ENCODE results near the gene RPS27L.

The RPS27L gene

GRCh38 chr15:63157118-63157843 lies at the start of gene RPS27L:
Gene RPS27L (minus strand): TSS chr15:63157477. CDS start chr15:63157405, 72 bp downstream.
- peak within 1 kb of the TSS; percentile 91 for H3K4me3 ChIP-seq (ENCODE audit: low read length)
- peak within 1 kb of the TSS; percentile 99 for H3K9ac ChIP-seq (ENCODE audit: low read length)
- no peaks in the 10 kb centered on the region for H3K27me3 ChIP-seq (ENCODE audit: control insufficient read depth, insufficient read depth, low read length)
- no peaks in the 10 kb centered on the region for H3K9me3 ChIP-seq (ENCODE audit: control insufficient read depth, low read length)
- H3K36me3 ChIP-seq (ENCODE audit: control insufficient read depth, insufficient read depth, low read length): no peaks in the 10 kb centered on the region
- H3K4me1 ChIP-seq (ENCODE audit: control insufficient read depth, insufficient read depth, low read length): peaks cover 3% of the 10 kb centered on the region

- Histone ChIP-seq H3K36me3 (ENCODE audit: control insufficient read depth, insufficient read depth, low read length) (no peaks in the 10 kb centered on the region), H3K4me3 (ENCODE audit: low read length) (no peak overlapping the region), H3K27me3 (ENCODE audit: control insufficient read depth, insufficient read depth, low read length) (no peaks in the 10 kb centered on the region), H3K4me1 (ENCODE audit: control insufficient read depth, insufficient read depth, low read length) (peaks cover 33% of the 10 kb centered on the region), H3K9me3 (ENCODE audit: control insufficient read depth, low read length) (no peaks in the 10 kb centered on the region), H3K9ac (ENCODE audit: low read length) (no peak overlapping the region)
These were observed 48.8 kb upstream of the RPS27L start for GRCh38 chr15:63206079-63206478.

- Histone ChIP-seq H3K4me3 (ENCODE audit: low read length) (no peak overlapping the region), H3K9me3 (ENCODE audit: control insufficient read depth, low read length) (no peaks in the 10 kb centered on the region), H3K4me1 (ENCODE audit: control insufficient read depth, insufficient read depth, low read length) (peaks cover 28% of the 10 kb centered on the region), H3K36me3 (ENCODE audit: control insufficient read depth, insufficient read depth, low read length) (no peaks in the 10 kb centered on the region), H3K27me3 (ENCODE audit: control insufficient read depth, insufficient read depth, low read length) (no peaks in the 10 kb centered on the region), H3K9ac (ENCODE audit: low read length) (no peak overlapping the region)
These were observed 46.3 kb upstream of the RPS27L start for GRCh38 chr15:63203451-63204090.

GRCh38 chr15:63202861-63203260 lies 45.6 kb upstream of the RPS27L start:
- no peak overlapping the region for H3K9ac ChIP-seq (ENCODE audit: low read length)
- no peaks in the 10 kb centered on the region for H3K9me3 ChIP-seq (ENCODE audit: control insufficient read depth, low read length)
- H3K4me1 ChIP-seq (ENCODE audit: control insufficient read depth, insufficient read depth, low read length): peaks cover 32% of the 10 kb centered on the region
- no peaks in the 10 kb centered on the region for H3K27me3 ChIP-seq (ENCODE audit: control insufficient read depth, insufficient read depth, low read length)
- H3K4me3 ChIP-seq (ENCODE audit: low read length): no peak overlapping the region
- H3K36me3 ChIP-seq (ENCODE audit: control insufficient read depth, insufficient read depth, low read length): no peaks in the 10 kb centered on the region

- Histone ChIP-seq H3K9ac (ENCODE audit: low read length) (no peak overlapping the region), H3K36me3 (ENCODE audit: control insufficient read depth, insufficient read depth, low read length) (no peaks in the 10 kb centered on the region), H3K4me1 (ENCODE audit: control insufficient read depth, insufficient read depth, low read length) (peaks cover 32% of the 10 kb centered on the region), H3K27me3 (ENCODE audit: control insufficient read depth, insufficient read depth, low read length) (no peaks in the 10 kb centered on the region), H3K4me3 (ENCODE audit: low read length) (no peak overlapping the region), H3K9me3 (ENCODE audit: control insufficient read depth, low read length) (no peaks in the 10 kb centered on the region)
These were observed 43.4 kb upstream of the RPS27L start for GRCh38 chr15:63200464-63201249.

- peaks cover 32% of the 10 kb centered on the region for H3K4me1 ChIP-seq (ENCODE audit: control insufficient read depth, insufficient read depth, low read length)
- no peak overlapping the region for H3K9ac ChIP-seq (ENCODE audit: low read length)
- no peaks in the 10 kb centered on the region for H3K9me3 ChIP-seq (ENCODE audit: control insufficient read depth, low read length)
- no peak overlapping the region for H3K4me3 ChIP-seq (ENCODE audit: low read length)
- H3K27me3 ChIP-seq (ENCODE audit: control insufficient read depth, insufficient read depth, low read length): no peaks in the 10 kb centered on the region
- H3K36me3 ChIP-seq (ENCODE audit: control insufficient read depth, insufficient read depth, low read length): no peaks in the 10 kb centered on the region
These were observed 41.3 kb upstream of the RPS27L start for GRCh38 chr15:63198371-63199250.

- Histone ChIP-seq H3K4me1 (ENCODE audit: control insufficient read depth, insufficient read depth, low read length) (peaks cover 23% of the 10 kb centered on the region), H3K36me3 (ENCODE audit: control insufficient read depth, insufficient read depth, low read length) (no peaks in the 10 kb centered on the region), H3K9ac (ENCODE audit: low read length) (no peak overlapping the region), H3K27me3 (ENCODE audit: control insufficient read depth, insufficient read depth, low read length) (no peaks in the 10 kb centered on the region), H3K4me3 (ENCODE audit: low read length) (no peak overlapping the region), H3K9me3 (ENCODE audit: control insufficient read depth, low read length) (no peaks in the 10 kb centered on the region)
These were observed 40.3 kb upstream of the RPS27L start for GRCh38 chr15:63197626-63198025.

- H3K36me3 ChIP-seq (ENCODE audit: control insufficient read depth, insufficient read depth, low read length): no peaks in the 10 kb centered on the region
- H3K4me3 ChIP-seq (ENCODE audit: low read length): no peak overlapping the region
- H3K4me1 ChIP-seq (ENCODE audit: control insufficient read depth, insufficient read depth, low read length): peaks cover 17% of the 10 kb centered on the region
- H3K27me3 ChIP-seq (ENCODE audit: control insufficient read depth, insufficient read depth, low read length): no peaks in the 10 kb centered on the region
- H3K9ac ChIP-seq (ENCODE audit: low read length): no peak overlapping the region
- no peaks in the 10 kb centered on the region for H3K9me3 ChIP-seq (ENCODE audit: control insufficient read depth, low read length)
These were observed 39.6 kb upstream of the RPS27L start for GRCh38 chr15:63196842-63197241.

GRCh38 chr15:63195569-63196015 lies 38.3 kb upstream of the RPS27L start:
- no peaks in the 10 kb centered on the region for H3K27me3 ChIP-seq (ENCODE audit: control insufficient read depth, insufficient read depth, low read length)
- H3K9me3 ChIP-seq (ENCODE audit: control insufficient read depth, low read length): no peaks in the 10 kb centered on the region
- no peak overlapping the region for H3K4me3 ChIP-seq (ENCODE audit: low read length)
- H3K36me3 ChIP-seq (ENCODE audit: control insufficient read depth, insufficient read depth, low read length): no peaks in the 10 kb centered on the region
- no peak overlapping the region for H3K9ac ChIP-seq (ENCODE audit: low read length)
- peaks cover 17% of the 10 kb centered on the region for H3K4me1 ChIP-seq (ENCODE audit: control insufficient read depth, insufficient read depth, low read length)

GRCh38 chr15:63194880-63195568 lies 37.7 kb upstream of the RPS27L start:
- no peaks in the 10 kb centered on the region for H3K27me3 ChIP-seq (ENCODE audit: control insufficient read depth, insufficient read depth, low read length)
- H3K4me1 ChIP-seq (ENCODE audit: control insufficient read depth, insufficient read depth, low read length): peaks cover 17% of the 10 kb centered on the region
- no peaks in the 10 kb centered on the region for H3K36me3 ChIP-seq (ENCODE audit: control insufficient read depth, insufficient read depth, low read length)
- H3K4me3 ChIP-seq (ENCODE audit: low read length): no peak overlapping the region
- H3K9me3 ChIP-seq (ENCODE audit: control insufficient read depth, low read length): no peaks in the 10 kb centered on the region
- H3K9ac ChIP-seq (ENCODE audit: low read length): no peak overlapping the region

- Histone ChIP-seq H3K9me3 (ENCODE audit: control insufficient read depth, low read length) (no peaks in the 10 kb centered on the region), H3K36me3 (ENCODE audit: control insufficient read depth, insufficient read depth, low read length) (no peaks in the 10 kb centered on the region), H3K4me1 (ENCODE audit: control insufficient read depth, insufficient read depth, low read length) (peaks cover 17% of the 10 kb centered on the region), H3K4me3 (ENCODE audit: low read length) (no peak overlapping the region), H3K27me3 (ENCODE audit: control insufficient read depth, insufficient read depth, low read length) (no peaks in the 10 kb centered on the region), H3K9ac (ENCODE audit: low read length) (no peak overlapping the region)
These were observed 37.0 kb upstream of the RPS27L start for GRCh38 chr15:63194302-63194701.

Data from mucosa of stomach (tissue), 1 donor.